Liver (tissue), 9 donors: Measurements from ENCODE around the gene RPTOR. TPM values are rescaled to one million over a fixed set of nuclear protein-coding genes. Genes with fewer than 3 reads are reported as not detected.

Source experiments
- DNase-seq: peaks from one replicate; pipeline ENCODE4 v3.0.0-alpha.2; 2017; ENCODE audit warnings: low spot score
- H3K27ac ChIP-seq, 2 donors: one replicate each; pipeline ENCODE4 v1.7.0; 2013; ENCODE audit warnings: inconsistent platforms in 2 of 2, low read length in 2 of 2, control low read depth in 1 of 2, low read depth in 1 of 2, mild to moderate bottlenecking in 1 of 2
- H3K27me3 ChIP-seq, 4 donors: one replicate each; pipeline versions ENCODE4 v1.6.1 to v1.7.0; 2013; ENCODE audit warnings: low read length in 3 of 4, inconsistent platforms in 1 of 4, mild to moderate bottlenecking in 1 of 4, moderate library complexity in 1 of 4; ENCODE audit not compliant: control insufficient read depth in 4 of 4, insufficient read depth in 4 of 4
- H3K36me3 ChIP-seq, 4 donors: one replicate each; pipeline versions ENCODE4 v1.6.1 to v1.7.0; 2013; ENCODE audit warnings: low read length in 3 of 4, mild to moderate bottlenecking in 3 of 4, low read depth in 1 of 4, moderate library complexity in 1 of 4; ENCODE audit not compliant: control insufficient read depth in 4 of 4, insufficient read depth in 3 of 4
- H3K4me1 ChIP-seq, 4 donors: one replicate each; pipeline versions ENCODE4 v1.6.1 to v1.7.0; 2013; ENCODE audit warnings: low read length in 3 of 4, mild to moderate bottlenecking in 3 of 4, moderate library complexity in 1 of 4; ENCODE audit not compliant: control insufficient read depth in 4 of 4, insufficient read depth in 4 of 4
- H3K4me3 ChIP-seq, 3 donors: one replicate each; pipeline versions ENCODE4 v1.6.1 to v1.7.0; 2013; ENCODE audit warnings: low read length in 3 of 3, control low read depth in 1 of 3, low read depth in 1 of 3, mild to moderate bottlenecking in 1 of 3
- H3K9ac ChIP-seq, 2 donors: one replicate each; pipeline ENCODE4 v1.7.0; 2013; ENCODE audit warnings: low read length in 2 of 2, mild to moderate bottlenecking in 2 of 2, moderate library complexity in 2 of 2, control low read depth in 1 of 2, low read depth in 1 of 2
- H3K9me3 ChIP-seq, 4 donors: one replicate each; pipeline versions ENCODE4 v1.6.1 to v1.7.0; 2013; ENCODE audit warnings: low read length in 3 of 4; ENCODE audit not compliant: control insufficient read depth in 4 of 4
- ATF3 ChIP-seq: IDR thresholded peaks from 2 replicates; pipeline ENCODE4 v1.6.1; 2016; ENCODE audit warnings: antibody characterized with exemption
- EGR1 ChIP-seq, 2 donors: IDR thresholded peaks; 2 replicates each; pipeline ENCODE4 v1.6.1; 2016 to 2018; ENCODE audit warnings: antibody characterized with exemption in 2 of 2, low read depth in 2 of 2
- FOXA1 ChIP-seq: IDR thresholded peaks from 2 replicates; pipeline ENCODE4 v1.6.1; 2016; ENCODE audit warnings: antibody characterized with exemption
- FOXA2 ChIP-seq: IDR thresholded peaks from 2 replicates; pipeline ENCODE4 v1.6.1; 2016; ENCODE audit warnings: antibody characterized with exemption
- GABPA ChIP-seq, 2 donors: IDR thresholded peaks in 1 of 2; conservative IDR thresholded peaks in 1 of 2; 2 replicates each; pipeline ENCODE4 v1.6.1; 2016; ENCODE audit warnings: antibody characterized with exemption in 2 of 2, mild to moderate bottlenecking in 1 of 2, moderate library complexity in 1 of 2
- HNF4A ChIP-seq, 2 donors: conservative IDR thresholded peaks; 2 replicates each; pipeline ENCODE4 v1.6.1; 2016; ENCODE audit warnings: antibody characterized with exemption in 2 of 2, mild to moderate bottlenecking in 2 of 2
- HNF4G ChIP-seq: IDR thresholded peaks from 2 replicates; pipeline ENCODE4 v1.6.1; 2016; ENCODE audit warnings: antibody characterized with exemption
- JUND ChIP-seq, 2 donors: IDR thresholded peaks; 2 replicates each; pipeline ENCODE4 v1.6.1; 2016; ENCODE audit warnings: antibody characterized with exemption in 2 of 2
- NR2F2 ChIP-seq: IDR thresholded peaks from 2 replicates; pipeline ENCODE4 v1.6.1; 2016; ENCODE audit warnings: antibody characterized with exemption
- RAD21 ChIP-seq, 2 donors: IDR thresholded peaks; 2 replicates each; pipeline ENCODE4 v1.6.1; 2016; ENCODE audit warnings: antibody characterized with exemption in 2 of 2, mild to moderate bottlenecking in 2 of 2
- RXRA ChIP-seq, 2 donors: IDR thresholded peaks; 2 replicates each; pipeline ENCODE4 v1.6.1; 2017 to 2018; ENCODE audit warnings: antibody characterized with exemption in 2 of 2, mild to moderate bottlenecking in 1 of 2
- SP1 ChIP-seq: IDR thresholded peaks from 2 replicates; pipeline ENCODE4 v1.6.1; 2018; ENCODE audit warnings: antibody characterized with exemption, mild to moderate bottlenecking
- TAF1 ChIP-seq: conservative IDR thresholded peaks from 2 replicates; pipeline ENCODE4 v1.6.1; 2016; ENCODE audit warnings: antibody characterized with exemption, mild to moderate bottlenecking
- YY1 ChIP-seq: IDR thresholded peaks from 2 replicates; pipeline ENCODE4 v1.6.1; 2016; ENCODE audit warnings: antibody characterized with exemption, mild to moderate bottlenecking
- ZBTB33 ChIP-seq: IDR thresholded peaks from 2 replicates; pipeline ENCODE4 v1.6.1; 2016; ENCODE audit warnings: antibody characterized with exemption
- WGBS: extraction: QIAGEN DNeasy Blood & Tissue Kit; methylation state at CpG from one replicate; pipeline ENCODE4 v1.1.7; 2013; 5-methylcytosine and 5-hydroxymethylcytosine counted together
- polyA plus RNA-seq, 2 donors: library from polyadenylated mRNA; stranded (reverse) in 1 of 2; unstranded in 1 of 2; fragments of 200-250 nt in 1 of 2; fragments of >200 nt in 1 of 2; fragmentation: Nextera tagmentation in 1 of 2; extraction: Ambion mirVana in 1 of 2; gene quantifications; one replicate each; pipeline versions ENCODE4 v1.2.1 to v1.2.3, GENCODE V29; 2013 to 2015
- total RNA-seq, 2 donors: library from RNA; depleted of rRNA; stranded (reverse); fragments of >200 nt; gene quantifications; one replicate each; pipeline ENCODE4 v1.2.3, GENCODE V29; 2014
- TF ChIP-seq, protein P1 (sequence below): IDR thresholded peaks from 2 replicates; pipeline ENCODE4 v1.6.1; 2016; ENCODE audit warnings: antibody characterized with exemption
- TF ChIP-seq, protein P2 (sequence below): IDR thresholded peaks from 2 replicates; pipeline ENCODE4 v1.6.1; 2016; ENCODE audit warnings: antibody characterized with exemption, mild to moderate bottlenecking
- TF ChIP-seq, protein P3 (sequence below): fragments of 150-350 bp; IDR thresholded peaks from 2 replicates; pipeline ENCODE4 v1.5.1; 2017; ENCODE audit warnings: improper control_type of control experiment, low read depth, low read length; ENCODE audit not compliant: missing input control
- donor health status: healthy.
- donor health status: healthy.
- donor health status: healthy.
- donor health status: healthy.
- donor health status: healthy.

Gene RPTOR
- total and polyA plus RNA-seq, 4 donors: 4.8 to 25.4 (median 11.6) TPM

DNA sequence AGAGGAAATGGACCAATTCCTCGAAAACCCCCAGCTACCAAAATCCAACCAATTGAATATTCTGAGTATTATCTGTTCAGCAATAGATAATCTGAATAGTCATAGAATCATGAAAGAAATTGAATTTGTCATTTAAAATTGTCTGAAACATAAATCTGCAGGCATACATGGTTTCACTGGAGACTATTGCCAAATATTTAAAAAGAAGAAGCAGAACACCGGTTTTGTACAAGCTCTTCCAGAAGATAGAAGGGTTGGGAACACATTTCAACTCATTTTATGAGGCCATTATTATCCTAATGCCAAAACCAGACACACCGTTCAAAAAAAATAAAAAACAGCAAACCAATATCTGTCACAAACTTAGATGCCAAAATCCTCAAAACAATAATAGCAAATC lies 195.5 kb downstream of the RPTOR start:
- H3K36me3 ChIP-seq: no peaks in the 10 kb centered on the region
- H3K4me1 ChIP-seq: peaks cover 0 to 10% (median 4%) of the 10 kb centered on the region in 4 donors
- 62% methylated on average over 3 of the region's 3 CpGs for WGBS
- no peak overlapping the region for H3K9ac ChIP-seq
- H3K27me3 ChIP-seq: no peaks in the 10 kb centered on the region
- H3K4me3 ChIP-seq: no peak overlapping the region
- DNase-seq: no peak
- TF ChIP-seq EGR1 (IDR thresholded peaks at IDR 0.05; ENCODE audit: low read depth in 2 of 2) (no peak), NR2F2 (no peak), FOXA1 (no peak), GABPA (IDR thresholded peaks at IDR 0.05 in 1 of 2, conservative IDR thresholded peaks at IDR 0.05 in 1 of 2) (no peak), SP1 (no peak), ZBTB33 (no peak), HNF4G (no peak), JUND (IDR thresholded peaks at IDR 0.05) (no peak), FOXA2 (no peak), RXRA (IDR thresholded peaks at IDR 0.05) (no peak), TAF1 (no peak), HNF4A (conservative IDR thresholded peaks at IDR 0.05) (no peak), ATF3 (no peak), RAD21 (IDR thresholded peaks at IDR 0.05) (no peak), YY1 (no peak)
- TF ChIP-seq, protein P1, sequence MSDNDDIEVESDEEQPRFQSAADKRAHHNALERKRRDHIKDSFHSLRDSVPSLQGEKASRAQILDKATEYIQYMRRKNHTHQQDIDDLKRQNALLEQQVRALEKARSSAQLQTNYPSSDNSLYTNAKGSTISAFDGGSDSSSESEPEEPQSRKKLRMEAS: no peak
- TF ChIP-seq, protein P2, sequence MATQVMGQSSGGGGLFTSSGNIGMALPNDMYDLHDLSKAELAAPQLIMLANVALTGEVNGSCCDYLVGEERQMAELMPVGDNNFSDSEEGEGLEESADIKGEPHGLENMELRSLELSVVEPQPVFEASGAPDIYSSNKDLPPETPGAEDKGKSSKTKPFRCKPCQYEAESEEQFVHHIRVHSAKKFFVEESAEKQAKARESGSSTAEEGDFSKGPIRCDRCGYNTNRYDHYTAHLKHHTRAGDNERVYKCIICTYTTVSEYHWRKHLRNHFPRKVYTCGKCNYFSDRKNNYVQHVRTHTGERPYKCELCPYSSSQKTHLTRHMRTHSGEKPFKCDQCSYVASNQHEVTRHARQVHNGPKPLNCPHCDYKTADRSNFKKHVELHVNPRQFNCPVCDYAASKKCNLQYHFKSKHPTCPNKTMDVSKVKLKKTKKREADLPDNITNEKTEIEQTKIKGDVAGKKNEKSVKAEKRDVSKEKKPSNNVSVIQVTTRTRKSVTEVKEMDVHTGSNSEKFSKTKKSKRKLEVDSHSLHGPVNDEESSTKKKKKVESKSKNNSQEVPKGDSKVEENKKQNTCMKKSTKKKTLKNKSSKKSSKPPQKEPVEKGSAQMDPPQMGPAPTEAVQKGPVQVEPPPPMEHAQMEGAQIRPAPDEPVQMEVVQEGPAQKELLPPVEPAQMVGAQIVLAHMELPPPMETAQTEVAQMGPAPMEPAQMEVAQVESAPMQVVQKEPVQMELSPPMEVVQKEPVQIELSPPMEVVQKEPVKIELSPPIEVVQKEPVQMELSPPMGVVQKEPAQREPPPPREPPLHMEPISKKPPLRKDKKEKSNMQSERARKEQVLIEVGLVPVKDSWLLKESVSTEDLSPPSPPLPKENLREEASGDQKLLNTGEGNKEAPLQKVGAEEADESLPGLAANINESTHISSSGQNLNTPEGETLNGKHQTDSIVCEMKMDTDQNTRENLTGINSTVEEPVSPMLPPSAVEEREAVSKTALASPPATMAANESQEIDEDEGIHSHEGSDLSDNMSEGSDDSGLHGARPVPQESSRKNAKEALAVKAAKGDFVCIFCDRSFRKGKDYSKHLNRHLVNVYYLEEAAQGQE: no peak
- TF ChIP-seq, protein P3, sequence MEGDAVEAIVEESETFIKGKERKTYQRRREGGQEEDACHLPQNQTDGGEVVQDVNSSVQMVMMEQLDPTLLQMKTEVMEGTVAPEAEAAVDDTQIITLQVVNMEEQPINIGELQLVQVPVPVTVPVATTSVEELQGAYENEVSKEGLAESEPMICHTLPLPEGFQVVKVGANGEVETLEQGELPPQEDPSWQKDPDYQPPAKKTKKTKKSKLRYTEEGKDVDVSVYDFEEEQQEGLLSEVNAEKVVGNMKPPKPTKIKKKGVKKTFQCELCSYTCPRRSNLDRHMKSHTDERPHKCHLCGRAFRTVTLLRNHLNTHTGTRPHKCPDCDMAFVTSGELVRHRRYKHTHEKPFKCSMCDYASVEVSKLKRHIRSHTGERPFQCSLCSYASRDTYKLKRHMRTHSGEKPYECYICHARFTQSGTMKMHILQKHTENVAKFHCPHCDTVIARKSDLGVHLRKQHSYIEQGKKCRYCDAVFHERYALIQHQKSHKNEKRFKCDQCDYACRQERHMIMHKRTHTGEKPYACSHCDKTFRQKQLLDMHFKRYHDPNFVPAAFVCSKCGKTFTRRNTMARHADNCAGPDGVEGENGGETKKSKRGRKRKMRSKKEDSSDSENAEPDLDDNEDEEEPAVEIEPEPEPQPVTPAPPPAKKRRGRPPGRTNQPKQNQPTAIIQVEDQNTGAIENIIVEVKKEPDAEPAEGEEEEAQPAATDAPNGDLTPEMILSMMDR: no peak
- H3K9me3 ChIP-seq: no peaks in the 10 kb centered on the region
- H3K27ac ChIP-seq: no peak overlapping the region
